K562 (cell line): ENCODE data around the gene CLTB. TPM values are rescaled to one million over a fixed set of nuclear protein-coding genes. Genes with fewer than 3 reads are reported as not detected.
A peak's percentile ranks its signal among the peaks of the same experiment; 100 is the strongest.

ENCODE experiments used
- ELF1 ChIP-seq: fragments of 200-800 bp; sonication (Bioruptor generic); IDR thresholded peaks from 2 replicates; pipeline ENCODE4 v1.6.1; 2016; ENCODE audit warnings: missing genetic modification characterization, missing compliant biosample characterization
- GABPA ChIP-seq: fragments of 200-800 bp; sonication (Bioruptor generic); conservative IDR thresholded peaks from 2 replicates; pipeline ENCODE4 v1.6.1; 2016; ENCODE audit warnings: low read depth, missing genetic modification characterization, missing compliant biosample characterization
- GATA2 ChIP-seq: sonication (generic); formaldehyde crosslinking; IDR thresholded peaks from 2 replicates; pipeline ENCODE4 v1.4.0; 2020; ENCODE audit warnings: mild to moderate bottlenecking, missing genetic modification reagents
- KLF1 ChIP-seq: fragments of 450-650 bp; IDR thresholded peaks from 2 replicates; pipeline ENCODE4 v1.6.1; 2016; ENCODE audit warnings: missing genetic modification characterization, missing compliant biosample characterization
- LCOR ChIP-seq: sonication (generic); formaldehyde crosslinking; IDR thresholded peaks from 2 replicates; pipeline ENCODE4 v1.8.0; 2022; ENCODE audit warnings: mild to moderate bottlenecking, missing genetic modification reagents
- PURB ChIP-seq: sonication (generic); formaldehyde crosslinking; IDR thresholded peaks from 2 replicates; pipeline ENCODE4 v1.9.0; 2021; ENCODE audit warnings: low read depth, mild to moderate bottlenecking, missing genetic modification reagents
- ZKSCAN8 ChIP-seq: fragments of 200-800 bp; sonication (Bioruptor generic); IDR thresholded peaks from 2 replicates; pipeline ENCODE4 v1.6.1; 2016; ENCODE audit warnings: missing genetic modification characterization, missing compliant biosample characterization
- ZNF239 ChIP-seq: fragments of 250-450 bp; sonication (Bioruptor Pico); IDR thresholded peaks from 2 replicates; pipeline ENCODE4 v1.4.0; 2020; ENCODE audit warnings: mild to moderate bottlenecking
- ZNF785 ChIP-seq: fragments of 250-450 bp; sonication (Bioruptor Pico); IDR thresholded peaks from 2 replicates; pipeline ENCODE4 v1.4.0; 2020; ENCODE audit warnings: mild to moderate bottlenecking
- polyA plus RNA-seq, 8 experiments: library from polyadenylated mRNA; depleted of rRNA in 4 of 8; stranded (reverse) in 5 of 8; unstranded in 3 of 8; fragments of >200 nt; fragmentation: Nextera tagmentation in 2 of 8; fragmentation: Illumina TruSeq in 1 of 8; extraction: Ambion mirVana in 2 of 8; extraction: Trizol in 1 of 8; gene quantifications; 2 replicates each; pipeline versions ENCODE4 v1.2.1 to v1.2.3, GENCODE V29; 2011 to 2014; ENCODE audit warnings: inconsistent platforms in 1 of 8, missing spikeins in 1 of 8
- total RNA-seq, 7 experiments: library from RNA; depleted of rRNA in 6 of 7; stranded (reverse); fragments of >200 nt in 6 of 7; fragmentation: Illumina TruSeq in 2 of 7; extraction: Trizol in 2 of 7; gene quantifications; 2 replicates each; pipeline versions ENCODE4 v1.2.1 to v1.2.3, GENCODE V29; 2011 to 2021; ENCODE audit warnings: low replicate concordance in 1 of 7
- TF ChIP-seq, protein P1 (sequence below): fragments of 450-650 bp; IDR thresholded peaks from 2 replicates; pipeline ENCODE4 v1.6.1; 2016; ENCODE audit warnings: mild to moderate bottlenecking, moderate library complexity
- TF ChIP-seq, protein P2 (sequence below): fragments of 200-800 bp; sonication (Bioruptor generic); IDR thresholded peaks from 2 replicates; pipeline ENCODE4 v1.6.1; 2016; ENCODE audit warnings: missing genetic modification characterization, missing compliant biosample characterization

CLTB gene
- total and polyA plus RNA-seq, 9 of the 15 experiments (the other 6 are each of a cell fraction or from before 2014, with no cell fraction given), result 1.8 to 117 (median 39.0) TPM

DNA sequence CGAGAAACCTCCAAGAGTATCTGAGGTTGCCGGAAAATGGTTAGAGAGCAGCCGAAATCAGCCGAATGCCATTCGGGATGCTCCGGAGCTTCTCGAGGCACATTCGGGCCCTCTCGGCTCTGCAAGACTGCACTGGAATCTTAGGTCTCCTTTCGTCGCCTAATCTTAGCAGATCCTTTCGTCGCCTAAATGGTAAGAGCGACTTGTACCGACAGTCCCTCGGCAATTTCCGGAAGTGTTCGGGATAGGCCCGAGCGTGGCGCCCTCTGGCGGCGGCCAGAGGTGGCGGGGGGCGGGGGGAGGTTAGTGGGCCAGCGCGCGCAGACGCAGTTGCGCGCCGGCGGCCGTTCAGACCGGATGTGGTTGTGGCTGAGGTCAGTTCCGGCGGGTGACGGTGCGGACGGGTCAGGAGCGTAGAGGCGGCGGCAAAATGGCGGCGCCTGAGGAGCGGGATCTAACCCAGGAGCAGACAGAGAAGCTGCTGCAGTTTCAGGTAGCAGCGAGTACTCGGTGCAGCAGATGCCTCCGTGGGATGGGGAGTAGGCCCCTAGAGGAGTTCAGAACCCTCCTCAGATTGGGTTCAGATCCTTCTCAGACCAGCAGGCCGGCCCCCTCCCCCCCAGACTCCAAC is 31.8 kb upstream of the CLTB start, which contains the start of gene FAF2 (continued):
- peak; percentile 97 for TF ChIP-seq GABPA (tag)
- TF ChIP-seq ZKSCAN8 (CRISPR knock-in tag), result no peak
- TF ChIP-seq, protein P1, sequence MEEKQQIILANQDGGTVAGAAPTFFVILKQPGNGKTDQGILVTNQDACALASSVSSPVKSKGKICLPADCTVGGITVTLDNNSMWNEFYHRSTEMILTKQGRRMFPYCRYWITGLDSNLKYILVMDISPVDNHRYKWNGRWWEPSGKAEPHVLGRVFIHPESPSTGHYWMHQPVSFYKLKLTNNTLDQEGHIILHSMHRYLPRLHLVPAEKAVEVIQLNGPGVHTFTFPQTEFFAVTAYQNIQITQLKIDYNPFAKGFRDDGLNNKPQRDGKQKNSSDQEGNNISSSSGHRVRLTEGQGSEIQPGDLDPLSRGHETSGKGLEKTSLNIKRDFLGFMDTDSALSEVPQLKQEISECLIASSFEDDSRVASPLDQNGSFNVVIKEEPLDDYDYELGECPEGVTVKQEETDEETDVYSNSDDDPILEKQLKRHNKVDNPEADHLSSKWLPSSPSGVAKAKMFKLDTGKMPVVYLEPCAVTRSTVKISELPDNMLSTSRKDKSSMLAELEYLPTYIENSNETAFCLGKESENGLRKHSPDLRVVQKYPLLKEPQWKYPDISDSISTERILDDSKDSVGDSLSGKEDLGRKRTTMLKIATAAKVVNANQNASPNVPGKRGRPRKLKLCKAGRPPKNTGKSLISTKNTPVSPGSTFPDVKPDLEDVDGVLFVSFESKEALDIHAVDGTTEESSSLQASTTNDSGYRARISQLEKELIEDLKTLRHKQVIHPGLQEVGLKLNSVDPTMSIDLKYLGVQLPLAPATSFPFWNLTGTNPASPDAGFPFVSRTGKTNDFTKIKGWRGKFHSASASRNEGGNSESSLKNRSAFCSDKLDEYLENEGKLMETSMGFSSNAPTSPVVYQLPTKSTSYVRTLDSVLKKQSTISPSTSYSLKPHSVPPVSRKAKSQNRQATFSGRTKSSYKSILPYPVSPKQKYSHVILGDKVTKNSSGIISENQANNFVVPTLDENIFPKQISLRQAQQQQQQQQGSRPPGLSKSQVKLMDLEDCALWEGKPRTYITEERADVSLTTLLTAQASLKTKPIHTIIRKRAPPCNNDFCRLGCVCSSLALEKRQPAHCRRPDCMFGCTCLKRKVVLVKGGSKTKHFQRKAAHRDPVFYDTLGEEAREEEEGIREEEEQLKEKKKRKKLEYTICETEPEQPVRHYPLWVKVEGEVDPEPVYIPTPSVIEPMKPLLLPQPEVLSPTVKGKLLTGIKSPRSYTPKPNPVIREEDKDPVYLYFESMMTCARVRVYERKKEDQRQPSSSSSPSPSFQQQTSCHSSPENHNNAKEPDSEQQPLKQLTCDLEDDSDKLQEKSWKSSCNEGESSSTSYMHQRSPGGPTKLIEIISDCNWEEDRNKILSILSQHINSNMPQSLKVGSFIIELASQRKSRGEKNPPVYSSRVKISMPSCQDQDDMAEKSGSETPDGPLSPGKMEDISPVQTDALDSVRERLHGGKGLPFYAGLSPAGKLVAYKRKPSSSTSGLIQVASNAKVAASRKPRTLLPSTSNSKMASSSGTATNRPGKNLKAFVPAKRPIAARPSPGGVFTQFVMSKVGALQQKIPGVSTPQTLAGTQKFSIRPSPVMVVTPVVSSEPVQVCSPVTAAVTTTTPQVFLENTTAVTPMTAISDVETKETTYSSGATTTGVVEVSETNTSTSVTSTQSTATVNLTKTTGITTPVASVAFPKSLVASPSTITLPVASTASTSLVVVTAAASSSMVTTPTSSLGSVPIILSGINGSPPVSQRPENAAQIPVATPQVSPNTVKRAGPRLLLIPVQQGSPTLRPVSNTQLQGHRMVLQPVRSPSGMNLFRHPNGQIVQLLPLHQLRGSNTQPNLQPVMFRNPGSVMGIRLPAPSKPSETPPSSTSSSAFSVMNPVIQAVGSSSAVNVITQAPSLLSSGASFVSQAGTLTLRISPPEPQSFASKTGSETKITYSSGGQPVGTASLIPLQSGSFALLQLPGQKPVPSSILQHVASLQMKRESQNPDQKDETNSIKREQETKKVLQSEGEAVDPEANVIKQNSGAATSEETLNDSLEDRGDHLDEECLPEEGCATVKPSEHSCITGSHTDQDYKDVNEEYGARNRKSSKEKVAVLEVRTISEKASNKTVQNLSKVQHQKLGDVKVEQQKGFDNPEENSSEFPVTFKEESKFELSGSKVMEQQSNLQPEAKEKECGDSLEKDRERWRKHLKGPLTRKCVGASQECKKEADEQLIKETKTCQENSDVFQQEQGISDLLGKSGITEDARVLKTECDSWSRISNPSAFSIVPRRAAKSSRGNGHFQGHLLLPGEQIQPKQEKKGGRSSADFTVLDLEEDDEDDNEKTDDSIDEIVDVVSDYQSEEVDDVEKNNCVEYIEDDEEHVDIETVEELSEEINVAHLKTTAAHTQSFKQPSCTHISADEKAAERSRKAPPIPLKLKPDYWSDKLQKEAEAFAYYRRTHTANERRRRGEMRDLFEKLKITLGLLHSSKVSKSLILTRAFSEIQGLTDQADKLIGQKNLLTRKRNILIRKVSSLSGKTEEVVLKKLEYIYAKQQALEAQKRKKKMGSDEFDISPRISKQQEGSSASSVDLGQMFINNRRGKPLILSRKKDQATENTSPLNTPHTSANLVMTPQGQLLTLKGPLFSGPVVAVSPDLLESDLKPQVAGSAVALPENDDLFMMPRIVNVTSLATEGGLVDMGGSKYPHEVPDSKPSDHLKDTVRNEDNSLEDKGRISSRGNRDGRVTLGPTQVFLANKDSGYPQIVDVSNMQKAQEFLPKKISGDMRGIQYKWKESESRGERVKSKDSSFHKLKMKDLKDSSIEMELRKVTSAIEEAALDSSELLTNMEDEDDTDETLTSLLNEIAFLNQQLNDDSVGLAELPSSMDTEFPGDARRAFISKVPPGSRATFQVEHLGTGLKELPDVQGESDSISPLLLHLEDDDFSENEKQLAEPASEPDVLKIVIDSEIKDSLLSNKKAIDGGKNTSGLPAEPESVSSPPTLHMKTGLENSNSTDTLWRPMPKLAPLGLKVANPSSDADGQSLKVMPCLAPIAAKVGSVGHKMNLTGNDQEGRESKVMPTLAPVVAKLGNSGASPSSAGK, result no peak
- no peak for TF ChIP-seq KLF1 (tag)
- TF ChIP-seq ZNF785, result no peak
- TF ChIP-seq PURB (CRISPR knock-in tag), result no peak
- no peak for TF ChIP-seq LCOR (CRISPR knock-in tag)
- TF ChIP-seq ZNF239 (CRISPR knock-in tag), result no peak
- TF ChIP-seq ELF1 (tag), result peak; percentile 81
- TF ChIP-seq, protein P2, sequence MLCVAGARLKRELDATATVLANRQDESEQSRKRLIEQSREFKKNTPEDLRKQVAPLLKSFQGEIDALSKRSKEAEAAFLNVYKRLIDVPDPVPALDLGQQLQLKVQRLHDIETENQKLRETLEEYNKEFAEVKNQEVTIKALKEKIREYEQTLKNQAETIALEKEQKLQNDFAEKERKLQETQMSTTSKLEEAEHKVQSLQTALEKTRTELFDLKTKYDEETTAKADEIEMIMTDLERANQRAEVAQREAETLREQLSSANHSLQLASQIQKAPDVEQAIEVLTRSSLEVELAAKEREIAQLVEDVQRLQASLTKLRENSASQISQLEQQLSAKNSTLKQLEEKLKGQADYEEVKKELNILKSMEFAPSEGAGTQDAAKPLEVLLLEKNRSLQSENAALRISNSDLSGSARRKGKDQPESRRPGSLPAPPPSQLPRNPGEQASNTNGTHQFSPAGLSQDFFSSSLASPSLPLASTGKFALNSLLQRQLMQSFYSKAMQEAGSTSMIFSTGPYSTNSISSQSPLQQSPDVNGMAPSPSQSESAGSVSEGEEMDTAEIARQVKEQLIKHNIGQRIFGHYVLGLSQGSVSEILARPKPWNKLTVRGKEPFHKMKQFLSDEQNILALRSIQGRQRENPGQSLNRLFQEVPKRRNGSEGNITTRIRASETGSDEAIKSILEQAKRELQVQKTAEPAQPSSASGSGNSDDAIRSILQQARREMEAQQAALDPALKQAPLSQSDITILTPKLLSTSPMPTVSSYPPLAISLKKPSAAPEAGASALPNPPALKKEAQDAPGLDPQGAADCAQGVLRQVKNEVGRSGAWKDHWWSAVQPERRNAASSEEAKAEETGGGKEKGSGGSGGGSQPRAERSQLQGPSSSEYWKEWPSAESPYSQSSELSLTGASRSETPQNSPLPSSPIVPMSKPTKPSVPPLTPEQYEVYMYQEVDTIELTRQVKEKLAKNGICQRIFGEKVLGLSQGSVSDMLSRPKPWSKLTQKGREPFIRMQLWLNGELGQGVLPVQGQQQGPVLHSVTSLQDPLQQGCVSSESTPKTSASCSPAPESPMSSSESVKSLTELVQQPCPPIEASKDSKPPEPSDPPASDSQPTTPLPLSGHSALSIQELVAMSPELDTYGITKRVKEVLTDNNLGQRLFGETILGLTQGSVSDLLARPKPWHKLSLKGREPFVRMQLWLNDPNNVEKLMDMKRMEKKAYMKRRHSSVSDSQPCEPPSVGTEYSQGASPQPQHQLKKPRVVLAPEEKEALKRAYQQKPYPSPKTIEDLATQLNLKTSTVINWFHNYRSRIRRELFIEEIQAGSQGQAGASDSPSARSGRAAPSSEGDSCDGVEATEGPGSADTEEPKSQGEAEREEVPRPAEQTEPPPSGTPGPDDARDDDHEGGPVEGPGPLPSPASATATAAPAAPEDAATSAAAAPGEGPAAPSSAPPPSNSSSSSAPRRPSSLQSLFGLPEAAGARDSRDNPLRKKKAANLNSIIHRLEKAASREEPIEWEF (CRISPR knock-in tag), result no peak
- no peak for TF ChIP-seq GATA2 (CRISPR knock-in tag)
